K562 (cell line): Measurements from ENCODE around the gene GPR15. TPM values are rescaled to one million over a fixed set of nuclear protein-coding genes. Genes with fewer than 3 reads are reported as not detected.

Experiments
- ATAC-seq: fragments of 200-7000 bp; cut with Tn5 transposase; 3 replicates; pipeline ENCODE4 v1.9.1; 2020; ENCODE audit warnings: moderate library complexity
- BruUV-seq: library from RNA; stranded (reverse); fragments of 400-500 nt; replicated peaks from 2 replicates; lab custom pipeline; 2021; lab: Mats Ljungman, UMichigan
- CTCF ChIA-PET: fragments of 300-600 bp; formaldehyde crosslinking; extraction: SDS; loops from one replicate; lab custom pipeline; 2021; ENCODE audit warnings: low intra/inter-chr PET ratio; lab: Yijun Ruan, JAX
- POLR2A ChIA-PET: fragments of 300-600, 350-650 bp; sonication (Branson Sonifier 250); formaldehyde crosslinking; extraction: SDS; loops from one replicate; lab custom pipeline; 2021; ENCODE audit warnings: antibody characterized with exemption, inconsistent platforms; lab: Yijun Ruan, JAX
- DNase-seq, 4 experiments: peaks; one replicate each; pipeline versions ENCODE4 v3.0.0 to v3.0.0-alpha.2; 2011 to 2018; ENCODE audit warnings: low spot score in 3 of 4, mixed read lengths in 3 of 4; ENCODE audit errors: extremely low read depth in 1 of 4
- FAIRE-seq: peaks from 2 replicates; lab custom pipeline; 2011; peaks lifted over from hg19 to GRCh38; lab: Jason Lieb, UNC
- H2AFZ ChIP-seq: 2 replicates; pipeline ENCODE4 v1.6.0; 2011; ENCODE audit warnings: low read depth, low read length, control low read depth, inconsistent platforms
- H3K27ac ChIP-seq: fragments of 200-600 bp; 3 replicates; pipeline ENCODE4 v1.8.0; 2011; ENCODE audit warnings: low read depth, mild to moderate bottlenecking, control low read depth, inconsistent platforms, low read length, moderate library complexity, mixed read lengths; ENCODE audit errors: extremely low read depth
- H3K27me3 ChIP-seq, 2 experiments: fragments of 300-600 bp in 1 of 2; 2 replicates in 1 of 2; 3 replicates in 1 of 2; pipeline versions ENCODE4 v1.6.0 to v1.8.0; 2011; ENCODE audit warnings: inconsistent platforms in 2 of 2, low read length in 2 of 2, mild to moderate bottlenecking in 1 of 2, mixed read lengths in 1 of 2, moderate library complexity in 1 of 2; ENCODE audit not compliant: control insufficient read depth in 2 of 2, insufficient read depth in 2 of 2
- H3K36me3 ChIP-seq: fragments of 300-600 bp; 3 replicates; pipeline ENCODE4 v1.8.0; 2011; ENCODE audit warnings: mild to moderate bottlenecking, low read length, inconsistent platforms; ENCODE audit not compliant: control insufficient read depth, insufficient read depth
- H3K4me1 ChIP-seq, 2 experiments: fragments of 200-600 bp in 1 of 2; replicated peaks in 1 of 2; 2 replicates in 1 of 2; 3 replicates in 1 of 2; pipeline versions ENCODE4 v1.5.1 to v1.8.0; 2011; ENCODE audit warnings: inconsistent platforms in 2 of 2, low read length in 2 of 2, mild to moderate bottlenecking in 1 of 2, mixed read lengths in 1 of 2, moderate library complexity in 1 of 2; ENCODE audit not compliant: control insufficient read depth in 2 of 2, insufficient read depth in 2 of 2
- H3K4me2 ChIP-seq: 2 replicates; pipeline ENCODE4 v1.6.1; 2011; ENCODE audit warnings: low read length, control low read depth, inconsistent platforms, mixed read lengths; ENCODE audit not compliant: insufficient read depth
- H3K4me3 ChIP-seq: fragments of 200-600 bp; sonication (generic), shearing (Covaris generic); 2 replicates; pipeline ENCODE4 v1.5.1; 2016; ENCODE audit warnings: control low read depth, inconsistent platforms
- H3K79me2 ChIP-seq: fragments of 200-600 bp; 3 replicates; pipeline ENCODE4 v1.8.0; 2011; ENCODE audit warnings: low read length, inconsistent platforms; ENCODE audit not compliant: control insufficient read depth, insufficient read depth
- H3K9ac ChIP-seq, 2 experiments: 2 replicates each; pipeline versions ENCODE4 v1.6.0 to v1.6.1; 2011; ENCODE audit warnings: low read depth in 2 of 2, low read length in 2 of 2, control low read depth in 1 of 2, inconsistent platforms in 1 of 2, mild to moderate bottlenecking in 1 of 2, mixed read lengths in 1 of 2; ENCODE audit not compliant: insufficient read depth in 1 of 2
- H3K9me1 ChIP-seq: one replicate; pipeline ENCODE4 v1.6.0; 2011; ENCODE audit warnings: inconsistent platforms, mild to moderate bottlenecking, low read length, moderate library complexity; ENCODE audit not compliant: control insufficient read depth, insufficient read depth
- H3K9me3 ChIP-seq: replicated peaks from 2 replicates; pipeline ENCODE4 v1.5.1; 2011; ENCODE audit warnings: low read depth, low read length, inconsistent platforms; ENCODE audit not compliant: control insufficient read depth, insufficient read depth
- H4K20me1 ChIP-seq: replicated peaks from 2 replicates; pipeline ENCODE4 v1.6.1; 2011; ENCODE audit warnings: low read length, inconsistent platforms, mixed read lengths; ENCODE audit not compliant: control insufficient read depth, insufficient read depth
- BMI1 ChIP-seq: fragments of 150-350 bp; IDR thresholded peaks from 2 replicates; pipeline ENCODE4 v1.6.1; 2014; ENCODE audit warnings: low read length
- CBFB ChIP-seq: sonication (generic); formaldehyde crosslinking; IDR thresholded peaks from 2 replicates; pipeline ENCODE4 v1.4.0; 2020; ENCODE audit warnings: mild to moderate bottlenecking, missing genetic modification reagents
- DMBX1 ChIP-seq: fragments of 250-450 bp; sonication (Bioruptor Pico); IDR thresholded peaks from 2 replicates; pipeline ENCODE4 v1.8.0; 2022; ENCODE audit warnings: inconsistent platforms, mild to moderate bottlenecking, moderate library complexity, borderline replicate concordance
- E2F3 ChIP-seq: fragments of 250-450 bp; sonication (Bioruptor Pico); IDR thresholded peaks from 2 replicates; pipeline ENCODE4 v1.4.0; 2020; ENCODE audit warnings: mild to moderate bottlenecking
- ELF2 ChIP-seq: fragments of 250-450 bp; sonication (Bioruptor Pico); IDR thresholded peaks from 2 replicates; pipeline ENCODE4 v1.5.0; 2021; ENCODE audit warnings: mild to moderate bottlenecking
- ETV6 ChIP-seq, 3 experiments: fragments of 150-350 bp in 1 of 3; sonication (generic) in 1 of 3; formaldehyde crosslinking in 1 of 3; IDR thresholded peaks; 2 replicates each; pipeline versions ENCODE4 v1.6.1 to v1.8.0; 2014 to 2022; ENCODE audit warnings: borderline replicate concordance in 2 of 3, low read depth in 2 of 3, antibody characterized with exemption in 1 of 3, low read length in 1 of 3, mild to moderate bottlenecking in 1 of 3, missing genetic modification reagents in 1 of 3
- FOXO4 ChIP-seq: fragments of 450-650 bp; formaldehyde crosslinking; IDR thresholded peaks from 2 replicates; pipeline ENCODE4 v1.4.0; 2020; ENCODE audit warnings: mild to moderate bottlenecking, moderate library complexity
- L3MBTL2 ChIP-seq: fragments of 450-650 bp; IDR thresholded peaks from 2 replicates; pipeline ENCODE4 v1.6.1; 2016; ENCODE audit warnings: mild to moderate bottlenecking, moderate library complexity
- NCOR1 ChIP-seq: fragments of 450-650 bp; IDR thresholded peaks from 2 replicates; pipeline ENCODE4 v1.6.1; 2016; ENCODE audit warnings: mild to moderate bottlenecking, moderate library complexity
- PYGO2 ChIP-seq: fragments of 450-650 bp; IDR thresholded peaks from 2 replicates; pipeline ENCODE4 v1.6.1; 2016; ENCODE audit warnings: mild to moderate bottlenecking, missing genetic modification characterization, moderate library complexity, missing compliant biosample characterization
- ZBTB7A ChIP-seq: IDR thresholded peaks from 2 replicates; pipeline ENCODE4 v1.6.1; 2011; ENCODE audit warnings: low read depth, mild to moderate bottlenecking, low read length, moderate library complexity, borderline replicate concordance; ENCODE audit not compliant: control insufficient read depth
- ZNF311 ChIP-seq: fragments of 250-450 bp; sonication (Bioruptor Pico); IDR thresholded peaks from 2 replicates; pipeline ENCODE4 v1.4.0; 2020; ENCODE audit warnings: mild to moderate bottlenecking, moderate library complexity
- ZNF316 ChIP-seq: fragments of 450-650 bp; IDR thresholded peaks from 2 replicates; pipeline ENCODE4 v1.6.1; 2016
- ZNF584 ChIP-seq: fragments of 200-800 bp; sonication (Bioruptor generic); IDR thresholded peaks from 2 replicates; pipeline ENCODE4 v1.6.1; 2016; ENCODE audit warnings: low read depth, mild to moderate bottlenecking, missing genetic modification characterization, missing compliant biosample characterization
- WGBS: fragments of 100-300 bp; shearing (Covaris generic); methylation state at CpG from one replicate; pipeline ENCODE4 v1.1.6; 2016; ENCODE audit warnings: low coverage, mixed read lengths; ENCODE audit not compliant: insufficient coverage; ENCODE audit errors: missing lambda C conversion rate; 5-methylcytosine and 5-hydroxymethylcytosine counted together
- in situ Hi-C: fragments of 300-500 bp; cut with MboI; formaldehyde crosslinking; loops from 4 replicates; pipeline ENCODE4 v1.15.0; 2018; ENCODE audit warnings: inconsistent platforms, mixed read lengths
- intact Hi-C: fragments of 100-400 bp; cut with micrococcal nuclease; formaldehyde crosslinking; loops from 2 replicates; pipeline ENCODE4 v1.14.2; 2022
- polyA plus RNA-seq, 8 experiments: library from polyadenylated mRNA; depleted of rRNA in 4 of 8; stranded (reverse) in 5 of 8; unstranded in 3 of 8; fragments of >200 nt; fragmentation: Nextera tagmentation in 2 of 8; fragmentation: Illumina TruSeq in 1 of 8; extraction: Ambion mirVana in 2 of 8; extraction: Trizol in 1 of 8; gene quantifications; 2 replicates each; pipeline versions ENCODE4 v1.2.1 to v1.2.3, GENCODE V29; 2011 to 2014; ENCODE audit warnings: inconsistent platforms in 1 of 8, missing spikeins in 1 of 8
- total RNA-seq, 7 experiments: library from RNA; depleted of rRNA in 6 of 7; stranded (reverse); fragments of >200 nt in 6 of 7; fragmentation: Illumina TruSeq in 2 of 7; extraction: Trizol in 2 of 7; gene quantifications; 2 replicates each; pipeline versions ENCODE4 v1.2.1 to v1.2.3, GENCODE V29; 2011 to 2021; ENCODE audit warnings: low replicate concordance in 1 of 7

The GPR15 gene
- total and polyA plus RNA-seq, 9 of the 15 experiments (the other 6 are each of a cell fraction or from before 2014, with no cell fraction given) = 0.13 TPM; not detected in 8

DNA sequence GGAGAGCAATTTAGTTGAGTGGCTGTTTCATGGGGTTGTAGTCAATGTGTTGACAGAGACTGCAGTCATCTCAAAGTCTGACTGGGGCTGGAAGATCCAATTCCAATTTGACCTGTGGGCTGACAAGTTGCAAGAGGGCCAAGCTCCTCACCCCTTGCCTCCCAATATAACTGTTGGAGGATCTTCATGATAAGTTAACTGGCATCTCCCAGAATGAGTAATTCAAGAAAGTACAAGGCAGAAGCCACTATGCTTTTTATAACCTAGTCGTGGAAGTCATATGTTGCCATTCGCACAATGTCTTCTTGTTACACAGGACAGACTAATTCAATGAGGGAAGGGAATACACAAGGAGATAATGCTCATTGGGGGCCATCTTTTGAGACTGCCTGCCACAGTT lies 29.1 kb downstream of the GPR15 start:
- no peaks in the 10 kb centered on the region for H3K27me3 ChIP-seq
- in situ Hi-C loops = no loop called here
- POLR2A ChIA-PET = interaction anchor here (1.0 kb wide), 1 partner anchor 13 kb away, joined by 3 read pairs; no protein-coding TSS in a partner anchor

GRCh38 chr3:98561727-98562521 lies 30.1 kb downstream of the GPR15 start:
- no peaks in the 10 kb centered on the region for H3K36me3 ChIP-seq
- H3K9me1 ChIP-seq = no peaks in the 10 kb centered on the region
- no peaks in the 10 kb centered on the region for H3K27me3 ChIP-seq
- H3K4me3 ChIP-seq = no peak overlapping the region
- H2AFZ ChIP-seq = peak overlapping the region; percentile 68; the same call in 1 of the 2 replicates
- no peak overlapping the region for H3K27ac ChIP-seq
- H3K4me1 ChIP-seq = no peaks in the 10 kb centered on the region; a peak in 2 of 5 replicates
- no peak overlapping the region for H3K4me2 ChIP-seq
- intact Hi-C loops = no loop called here
- no peaks in the 10 kb centered on the region for H3K79me2 ChIP-seq
- H3K9me3 ChIP-seq = no peaks in the 10 kb centered on the region
- H4K20me1 ChIP-seq = no peaks in the 10 kb centered on the region
- 50% methylated on average over 5 of the region's 5 CpGs for WGBS
- TF ChIP-seq L3MBTL2 = no peak
- TF ChIP-seq FOXO4 (CRISPR knock-in tag) = no peak
- TF ChIP-seq NCOR1 = no peak
- TF ChIP-seq ZNF316 = no peak
- TF ChIP-seq BMI1 = no peak
- TF ChIP-seq ZBTB7A = no peak
- TF ChIP-seq ELF2 (CRISPR knock-in tag) = no peak
- TF ChIP-seq DMBX1 = no peak
- TF ChIP-seq E2F3 (CRISPR knock-in tag) = no peak
- no TSS peak for BruUV-seq
- in situ Hi-C loops = no loop called here
- no peak for DNase-seq
- no peak overlapping the region for H3K9ac ChIP-seq
- ATAC-seq = no peak; the same call in 1 of the 3 replicates
- ChIA-PET POLR2A (no interaction called here), CTCF (no interaction called here)
- FAIRE-seq = no peak

More for the DNA sequence above, 29.1 kb downstream of the GPR15 start:
- Histone ChIP-seq H3K27ac (no peak overlapping the region), H3K4me3 (no peak overlapping the region), H3K4me1 (no peaks in the 10 kb centered on the region; a peak in 2 of 5 replicates), H3K9ac (no peak overlapping the region)
- no peak for TF ChIP-seq ZNF311 (CRISPR knock-in tag)
- TF ChIP-seq ETV6 (IDR thresholded peaks at IDR 0.05; ENCODE audit: borderline replicate concordance in 1 of 2, low read depth in 2 of 2, low read length in 1 of 2) = no peak
- TF ChIP-seq ETV6 (CRISPR knock-in tag; IDR thresholded peaks at IDR 0.05; ENCODE audit: borderline replicate concordance) = no peak
- no peak for TF ChIP-seq PYGO2 (tag)
- no peak for TF ChIP-seq ZNF584 (CRISPR knock-in tag)
- TF ChIP-seq CBFB (CRISPR knock-in tag) = no peak
- TF ChIP-seq, all 486 proteins: peak for 0
- Histone ChIP-seq H3K36me3 (no peaks in the 10 kb centered on the region), H4K20me1 (no peaks in the 10 kb centered on the region), H2AFZ (no peak overlapping the region), H3K79me2 (no peaks in the 10 kb centered on the region), H3K9me3 (no peaks in the 10 kb centered on the region), H3K9me1 (no peaks in the 10 kb centered on the region), H3K4me2 (no peak overlapping the region)
- intact Hi-C loops = no loop called here
- CTCF ChIA-PET = no interaction called here
- 86% methylated on average over 2 of the region's 2 CpGs for WGBS
- ATAC-seq (no peak), FAIRE-seq (peak; percentile 35), DNase-seq (no peak)
- no TSS peak for BruUV-seq
